ENCODE data around the gene KLK1.
"Not testable (repeated sequence)": the region's sequence is repeated elsewhere in the genome, so short reads cannot be mapped to it uniquely, and the experiment has no call there.

Gene KLK1

DNA sequence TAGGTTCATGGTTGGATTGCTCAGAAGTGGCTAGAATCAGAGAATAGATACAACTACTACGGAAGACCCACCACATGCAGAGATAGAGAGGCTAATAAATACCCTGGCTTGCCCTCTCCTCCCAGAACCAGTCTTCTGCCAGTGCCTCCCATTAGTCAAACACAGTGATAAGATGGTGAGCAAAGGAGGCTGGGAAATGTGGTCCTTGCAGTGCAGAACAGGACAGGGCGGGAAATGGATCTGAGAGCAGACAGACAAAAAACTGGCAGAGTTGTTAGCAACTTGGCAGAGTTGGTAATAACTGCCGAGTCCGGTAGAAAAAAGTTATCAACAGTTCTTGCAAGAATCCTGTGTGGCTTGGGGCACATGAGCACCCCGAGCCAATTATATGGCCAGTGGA, 8.7 kb downstream of the KLK1 start:
- no peak for DNase-seq (ENCODE audit: low read depth)

DNA sequence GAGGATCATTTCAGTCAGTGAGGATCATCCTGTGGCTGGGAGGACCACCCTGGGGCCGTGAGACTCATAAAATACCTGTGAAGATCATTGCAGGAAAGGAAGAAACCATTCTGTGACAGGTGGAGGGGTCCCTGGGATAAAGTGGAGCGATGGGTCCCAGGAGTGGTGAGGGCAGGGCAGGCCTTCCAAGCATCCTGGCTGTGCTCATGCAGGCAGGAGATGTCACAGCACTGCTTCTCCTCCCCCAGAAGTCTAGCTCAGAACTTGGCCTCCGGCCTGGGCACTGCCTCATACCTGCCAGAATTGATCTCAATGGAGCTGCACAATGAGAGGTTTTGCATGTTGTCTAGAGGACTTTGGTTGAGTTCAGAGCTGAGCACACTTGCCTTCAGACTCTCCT, 11.1 kb downstream of the KLK1 start:
- no peak for DNase-seq (ENCODE audit: low read depth)

DNA sequence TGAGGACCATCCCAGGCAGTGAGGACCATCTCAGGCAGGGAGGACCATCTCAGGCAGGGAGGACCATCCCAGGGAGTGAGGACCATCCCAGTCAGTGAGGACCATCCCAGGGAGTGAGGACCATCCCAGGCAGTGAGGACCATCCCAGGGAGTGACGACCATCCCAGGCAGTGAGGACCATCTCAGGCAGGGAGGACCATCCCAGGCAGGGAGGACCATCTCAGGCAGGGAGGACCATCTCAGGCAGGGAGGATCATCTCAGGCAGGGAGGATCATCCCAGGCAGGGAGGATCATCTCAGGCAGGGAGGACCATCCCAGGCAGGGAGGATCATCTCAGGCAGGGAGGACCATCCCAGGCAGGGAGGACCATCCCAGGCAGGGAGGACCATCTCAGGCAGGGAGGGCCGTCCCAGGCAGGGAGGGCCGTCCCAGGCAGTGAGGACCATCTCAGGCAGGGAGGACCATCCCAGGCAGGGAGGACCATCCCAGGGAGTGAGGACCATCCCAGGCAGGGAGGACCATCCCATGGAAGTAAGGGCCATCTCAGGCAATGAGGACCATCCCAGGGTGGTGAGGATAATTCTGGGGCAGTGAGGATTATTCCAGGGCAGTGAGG, 11.9 kb downstream of the KLK1 start:
- not testable (repeated sequence) for DNase-seq (ENCODE audit: low read depth)

DNA sequence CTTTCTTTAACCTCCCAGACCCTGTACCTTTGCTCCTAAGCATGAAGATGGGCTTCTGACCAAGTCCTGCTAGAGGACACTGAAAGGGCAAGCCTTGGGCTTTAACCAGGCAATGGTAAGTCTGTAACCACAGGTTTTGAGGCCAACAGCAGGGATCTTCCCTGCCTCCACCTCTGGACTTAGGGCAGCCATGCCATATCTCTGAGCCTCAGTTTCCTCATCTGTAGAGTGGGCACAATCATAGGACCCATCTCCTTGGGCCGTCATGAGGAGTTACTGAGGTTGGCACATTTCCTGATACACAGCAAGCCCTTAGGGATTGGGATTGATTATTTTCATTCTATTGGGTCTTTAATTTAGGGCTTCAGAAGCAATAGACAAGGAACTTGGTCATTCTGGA, 14.7 kb downstream of the KLK1 start:
- DNase-seq (ENCODE audit: low read depth): no peak

DNA sequence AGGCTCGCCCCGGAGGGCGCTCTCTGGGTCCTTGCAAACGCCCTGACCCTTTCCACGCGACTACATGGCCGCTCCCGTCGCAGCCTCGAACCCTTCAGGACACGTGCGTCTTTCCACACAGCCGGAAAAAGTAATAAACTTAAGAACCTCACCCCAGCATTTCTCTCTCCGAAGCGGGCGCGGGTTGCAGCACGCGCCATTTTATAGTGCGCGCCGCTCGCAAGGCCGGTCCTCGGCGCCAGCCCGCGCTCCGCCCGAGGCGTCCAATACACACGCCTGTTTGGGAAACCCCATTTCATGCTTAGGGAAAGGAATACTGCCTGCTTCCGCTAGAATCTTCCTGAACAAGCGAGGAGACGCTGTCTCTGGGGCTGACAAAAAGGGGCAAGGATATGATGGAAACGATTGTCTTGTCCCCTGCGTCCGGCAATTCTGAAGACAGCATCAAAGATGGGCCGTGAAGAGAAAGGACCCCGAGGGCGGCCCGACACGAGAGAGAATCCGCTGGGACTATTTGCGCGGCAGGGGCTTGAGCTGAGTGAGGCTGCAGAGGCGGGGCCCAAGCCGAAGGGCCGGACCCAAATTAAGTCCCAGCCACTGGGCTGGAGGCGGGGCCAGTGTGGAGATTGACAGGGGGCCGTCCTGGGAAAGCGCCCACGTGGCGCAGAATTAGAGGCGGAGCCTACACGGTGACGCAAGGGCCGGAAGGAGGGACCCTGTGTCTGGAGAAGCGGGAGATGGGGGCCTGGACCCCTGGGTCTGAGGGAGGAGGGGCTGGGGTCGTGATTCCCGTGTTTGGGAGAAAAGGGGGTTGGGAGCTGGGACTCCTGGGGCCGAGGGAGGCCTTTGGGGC, 18.9 kb downstream of the KLK1 start:
- peak; percentile 98 for DNase-seq (ENCODE audit: low read depth)

DNA sequence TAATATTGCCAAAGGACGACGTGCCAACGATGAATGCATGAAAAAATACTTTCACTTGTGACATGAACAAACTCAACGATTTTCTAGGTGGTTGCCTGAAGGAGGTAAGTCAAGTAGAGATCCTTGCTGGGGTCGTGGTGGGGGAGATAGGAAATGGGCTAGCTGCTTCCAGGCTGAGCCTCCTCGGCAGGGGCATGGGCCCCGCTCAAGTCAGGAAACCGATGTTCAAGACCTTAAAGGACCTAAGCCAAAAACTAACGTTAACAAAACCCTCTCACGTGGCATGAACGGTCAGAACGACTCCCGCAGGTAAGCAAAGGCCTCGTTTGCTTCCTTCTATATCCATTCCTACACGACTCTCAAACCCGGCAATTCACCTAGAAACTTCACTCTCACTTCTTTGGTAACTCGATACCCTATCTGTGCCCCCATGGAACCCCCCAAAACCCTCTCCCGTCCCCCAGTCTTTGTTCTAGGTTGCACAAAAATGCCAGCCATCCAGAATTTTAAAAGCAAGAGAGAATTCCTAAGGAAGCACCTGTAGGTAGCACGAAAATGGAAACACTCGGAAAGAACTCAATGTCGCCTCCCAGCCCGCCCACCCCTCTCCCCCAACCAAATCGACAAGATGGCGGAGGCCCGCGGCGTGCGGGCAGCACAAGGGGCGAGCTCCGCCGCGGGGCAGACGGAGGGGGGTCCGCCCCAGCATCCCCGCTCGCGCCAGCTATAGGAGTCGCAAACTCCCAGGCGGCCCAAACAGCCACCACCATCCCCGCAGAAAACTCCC, 19.8 kb downstream of the KLK1 start:
- no peak for DNase-seq (ENCODE audit: low read depth)

DNA sequence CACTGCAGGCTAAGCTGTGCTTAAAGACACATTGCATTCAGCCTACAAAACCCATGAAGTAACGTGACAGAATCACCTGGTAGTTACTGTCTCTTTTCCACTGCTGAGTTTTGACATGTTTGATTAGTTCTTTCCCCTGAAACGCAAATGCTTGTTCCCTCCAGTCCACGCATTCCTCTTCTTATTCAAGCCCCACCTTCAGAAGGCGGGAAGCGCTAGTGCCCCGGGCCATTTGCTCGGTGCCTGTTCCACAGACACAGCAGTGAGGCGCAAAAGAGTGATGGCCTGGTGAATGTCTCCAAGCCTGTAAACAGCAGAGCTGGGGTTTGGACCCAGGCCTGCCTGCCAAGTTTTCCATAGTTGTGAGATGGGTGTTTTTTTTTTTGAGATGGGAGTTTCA, 22.5 kb downstream of the KLK1 start:
- no peak for DNase-seq (ENCODE audit: low read depth)

DNA sequence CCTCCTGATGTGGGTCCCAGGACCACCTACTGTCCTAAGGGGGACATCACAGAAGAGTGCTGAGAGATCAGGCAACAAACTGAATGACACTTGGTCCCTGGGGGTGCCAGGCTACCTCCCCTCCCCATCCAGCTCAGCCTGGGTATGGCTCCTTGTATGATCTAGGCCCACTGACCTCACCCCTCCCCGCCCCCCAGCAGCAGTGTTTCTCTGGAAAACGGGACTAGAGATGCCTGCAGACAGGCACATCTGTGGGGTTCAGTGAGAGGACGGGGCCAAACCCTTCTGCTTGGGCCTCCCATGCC, 24.1 kb downstream of the KLK1 start:
- no peak for DNase-seq (ENCODE audit: low read depth)

DNA sequence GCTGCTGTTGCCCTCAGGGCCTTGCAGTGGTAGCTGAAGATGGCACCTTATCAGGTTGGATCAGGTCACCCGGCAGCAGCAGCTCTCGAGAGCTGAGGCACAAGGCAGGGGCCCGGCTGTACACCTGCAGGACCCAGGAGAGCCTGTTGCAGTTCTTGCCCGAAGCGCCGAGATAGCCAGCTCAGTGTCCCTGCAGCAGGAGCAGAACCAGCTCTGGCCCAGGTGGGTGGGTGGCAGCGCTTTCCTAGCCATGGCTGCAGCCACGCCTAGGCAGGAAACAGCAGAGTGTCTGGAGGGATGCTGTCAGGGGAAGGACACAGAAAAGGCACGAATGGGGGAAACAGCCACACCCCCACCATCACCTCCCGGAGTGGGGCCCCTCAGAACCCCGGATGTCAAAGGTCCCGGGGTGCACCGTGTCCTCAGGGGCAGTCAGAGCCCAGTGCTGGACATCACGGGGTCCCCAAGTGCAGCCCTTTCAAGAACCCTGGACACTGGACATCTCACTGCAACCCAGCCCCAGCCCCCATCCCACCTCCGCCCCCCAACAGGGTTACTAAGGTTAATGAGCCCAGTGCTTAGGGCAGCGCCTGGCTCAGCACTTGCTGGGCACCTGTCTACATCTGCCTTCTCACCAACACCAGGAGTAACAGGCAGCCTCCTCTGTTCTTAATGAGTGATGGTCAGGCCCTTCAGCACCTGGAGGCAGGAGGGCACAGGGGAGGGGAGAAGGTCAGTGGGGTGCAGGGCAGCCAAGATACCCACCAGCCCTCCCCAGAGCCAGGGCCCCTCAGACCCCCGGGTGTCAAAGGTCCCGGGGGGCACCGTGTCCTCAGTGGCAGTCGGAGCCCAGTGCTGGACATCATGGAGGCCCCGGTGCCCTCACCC, 24.7 kb downstream of the KLK1 start:
- no peak for DNase-seq (ENCODE audit: low read depth)

DNA sequence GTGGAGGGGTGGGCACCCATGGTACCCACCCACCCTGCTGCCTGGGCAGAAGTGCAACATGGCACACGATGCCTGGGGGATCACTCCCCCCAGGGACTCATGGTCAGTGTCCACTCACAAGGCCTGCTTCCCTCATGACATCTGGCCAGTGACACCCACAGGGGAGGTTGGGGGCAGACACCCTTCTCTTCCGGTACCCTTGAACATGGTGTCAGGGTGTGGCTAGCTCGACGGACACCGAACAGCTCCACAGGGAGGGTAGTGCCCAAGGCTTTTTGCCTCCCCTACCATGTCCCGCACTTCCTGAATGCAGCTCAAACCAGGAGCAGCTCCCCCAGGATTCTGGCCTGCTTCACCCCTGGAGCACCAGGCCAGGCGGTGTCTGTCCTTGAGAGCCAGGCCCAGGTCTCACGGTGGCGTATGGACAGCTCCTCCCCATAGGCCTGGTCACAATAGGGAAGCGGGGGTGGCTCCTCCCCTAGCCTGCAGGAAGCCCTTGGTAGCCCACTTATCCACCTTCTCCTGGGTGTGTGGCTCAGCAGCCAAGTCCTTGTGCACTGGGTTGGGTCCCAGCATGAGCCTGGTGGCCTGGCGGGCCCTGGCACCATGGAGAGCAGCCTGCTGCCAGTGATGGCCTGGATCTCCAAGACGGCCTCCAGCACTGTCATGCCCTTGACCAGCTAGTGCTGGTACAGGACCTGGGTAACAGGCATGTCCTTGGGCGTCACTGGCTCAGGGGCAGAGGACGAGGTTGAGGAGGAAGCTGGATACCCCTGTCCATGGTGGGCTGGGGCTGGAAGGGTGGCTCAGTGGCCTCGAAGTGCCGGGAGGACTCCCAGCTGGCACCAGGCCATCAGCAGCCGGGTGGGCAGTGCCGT, 25.6 kb downstream of the KLK1 start:
- no peak for DNase-seq (ENCODE audit: low read depth)

DNA sequence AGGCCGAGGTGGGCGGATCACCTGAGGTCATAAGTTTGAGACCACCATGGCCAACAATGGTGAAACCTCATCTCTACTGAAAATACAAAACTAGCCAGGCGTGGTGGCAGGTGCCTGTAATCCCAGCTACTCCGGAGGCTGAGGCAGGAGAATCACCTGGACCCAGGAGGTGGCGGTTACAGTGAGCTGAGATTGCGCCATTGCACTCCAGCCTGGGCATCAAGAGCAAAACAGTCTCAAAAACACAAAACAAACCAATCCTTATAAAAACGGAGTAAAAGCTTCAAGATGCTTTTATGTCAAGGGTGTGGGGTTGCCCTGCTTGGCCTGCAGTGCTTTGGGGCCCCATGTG, 26.2 kb downstream of the KLK1 start:
- DNase-seq (ENCODE audit: low read depth): no peak

DNA sequence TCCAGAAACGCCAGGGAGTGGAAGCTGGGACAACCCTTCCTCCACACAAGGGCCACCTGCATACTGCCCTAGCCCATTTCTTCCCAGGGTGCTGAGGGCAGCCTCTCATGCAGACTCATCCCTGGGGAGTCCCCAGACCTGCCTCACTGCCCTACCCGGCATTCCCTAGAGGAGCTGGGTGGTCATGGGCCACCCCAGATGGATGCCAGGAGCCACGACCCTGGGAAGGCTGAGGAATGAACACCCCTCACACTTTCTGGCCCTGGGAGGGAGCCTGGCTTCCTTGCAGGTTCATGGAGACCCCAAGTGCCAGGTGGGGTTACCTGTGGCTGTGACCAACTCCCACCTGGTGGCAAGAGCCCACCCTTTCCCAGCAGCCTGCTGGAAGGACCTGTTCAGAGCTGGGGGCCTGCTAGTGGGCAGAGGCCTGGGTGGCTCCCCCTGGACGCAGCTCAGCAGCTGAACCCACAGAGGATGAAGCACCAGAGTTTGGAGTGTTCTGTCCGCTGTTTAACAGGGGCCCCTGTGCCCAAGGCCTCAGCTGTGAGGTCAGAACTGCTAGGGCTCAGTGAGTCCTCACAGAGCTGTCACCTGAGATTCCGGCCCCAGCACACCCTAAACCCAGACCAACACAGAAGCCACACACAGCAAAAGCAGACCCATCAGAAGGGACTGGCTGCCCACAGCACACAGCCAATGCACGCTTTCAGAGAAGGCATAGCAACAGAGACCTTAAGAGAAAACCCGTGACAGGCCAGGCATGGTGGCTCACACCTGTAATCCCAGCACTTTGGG, 26.8 kb downstream of the KLK1 start:
- DNase-seq (ENCODE audit: low read depth): no peak

DNA sequence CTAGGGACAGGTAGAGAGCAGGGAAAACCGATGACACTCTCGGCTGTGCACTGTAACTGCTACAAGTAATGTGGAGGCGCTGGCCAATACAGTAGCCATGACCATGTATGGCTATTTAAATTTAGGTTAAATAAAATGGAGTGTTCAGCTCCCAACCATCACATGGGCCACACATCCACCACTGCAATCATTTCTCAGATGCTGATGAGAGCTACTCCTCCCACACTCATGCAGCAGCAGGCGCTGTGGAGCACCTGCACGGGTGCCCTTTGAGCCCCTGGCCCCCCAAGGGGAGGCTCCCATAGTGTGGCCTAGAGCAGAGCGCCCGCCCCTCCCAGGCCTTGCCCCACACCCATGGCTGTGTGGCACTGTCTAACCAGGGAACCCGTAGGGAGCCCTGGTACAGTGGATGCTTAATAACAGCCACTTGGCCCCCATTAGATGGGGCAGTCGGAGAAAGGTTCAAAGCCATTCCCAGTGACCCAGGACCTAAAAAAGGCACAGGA, 27.4 kb downstream of the KLK1 start:
- DNase-seq (ENCODE audit: low read depth): no peak

DNA sequence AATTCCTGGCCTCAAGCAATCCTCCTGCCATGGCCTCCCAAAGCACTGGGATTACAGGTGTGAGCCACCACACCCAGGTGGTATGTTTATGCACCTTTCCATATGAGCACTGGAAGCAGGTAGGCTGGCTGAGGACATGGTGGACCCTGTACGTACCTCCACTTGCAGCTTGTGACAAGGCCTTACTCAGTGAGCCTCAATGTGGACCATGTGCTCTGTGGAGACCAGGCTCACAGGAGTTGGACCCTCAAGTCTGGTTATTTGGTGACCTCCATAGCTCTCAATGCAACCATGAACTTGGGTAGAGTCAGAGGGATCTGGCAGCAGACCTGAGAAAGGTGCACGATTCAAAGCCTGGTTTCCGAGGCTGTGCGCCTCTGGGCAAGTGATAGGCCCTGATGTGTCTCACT, 27.9 kb downstream of the KLK1 start:
- DNase-seq (ENCODE audit: low read depth): no peak

DNA sequence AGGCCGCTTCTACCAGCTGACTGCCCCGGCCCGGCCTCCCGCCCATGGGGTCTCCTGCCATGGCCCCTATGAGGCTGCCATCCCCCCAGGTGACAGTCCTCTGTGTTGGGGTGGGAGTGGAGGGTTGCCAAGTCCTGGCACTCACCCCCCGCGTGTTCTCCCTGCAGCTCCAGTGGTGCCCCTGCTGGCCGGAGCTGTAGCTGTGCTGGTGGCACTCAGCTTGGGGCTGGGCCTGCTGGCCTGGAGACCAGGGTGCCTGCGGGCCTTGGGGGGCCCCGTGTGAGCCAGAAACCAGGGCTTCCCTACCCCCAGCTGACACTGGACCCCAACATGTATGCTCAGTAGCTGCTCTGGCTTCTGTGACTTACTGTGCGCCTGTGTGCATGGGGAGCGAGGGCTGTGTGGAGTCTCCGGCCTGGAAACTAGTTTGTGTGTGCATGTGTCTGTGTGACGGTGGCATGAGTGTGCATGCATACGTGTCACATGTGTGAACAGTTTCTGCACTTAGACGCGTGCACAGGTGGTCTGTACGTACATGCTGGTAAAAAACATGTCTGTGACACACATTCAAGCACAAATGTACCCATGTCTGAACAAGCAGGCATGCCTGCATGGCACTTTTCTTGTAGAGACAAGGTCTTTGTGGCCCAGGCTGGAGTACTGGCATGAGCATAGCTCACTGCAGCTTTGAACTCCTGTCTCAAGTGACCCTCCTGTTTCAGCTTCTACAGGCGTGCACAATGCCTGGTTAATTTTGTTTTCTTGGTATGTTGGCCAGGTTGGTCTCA, 28.5 kb downstream of the KLK1 start:
- DNase-seq (ENCODE audit: low read depth): no peak

DNA sequence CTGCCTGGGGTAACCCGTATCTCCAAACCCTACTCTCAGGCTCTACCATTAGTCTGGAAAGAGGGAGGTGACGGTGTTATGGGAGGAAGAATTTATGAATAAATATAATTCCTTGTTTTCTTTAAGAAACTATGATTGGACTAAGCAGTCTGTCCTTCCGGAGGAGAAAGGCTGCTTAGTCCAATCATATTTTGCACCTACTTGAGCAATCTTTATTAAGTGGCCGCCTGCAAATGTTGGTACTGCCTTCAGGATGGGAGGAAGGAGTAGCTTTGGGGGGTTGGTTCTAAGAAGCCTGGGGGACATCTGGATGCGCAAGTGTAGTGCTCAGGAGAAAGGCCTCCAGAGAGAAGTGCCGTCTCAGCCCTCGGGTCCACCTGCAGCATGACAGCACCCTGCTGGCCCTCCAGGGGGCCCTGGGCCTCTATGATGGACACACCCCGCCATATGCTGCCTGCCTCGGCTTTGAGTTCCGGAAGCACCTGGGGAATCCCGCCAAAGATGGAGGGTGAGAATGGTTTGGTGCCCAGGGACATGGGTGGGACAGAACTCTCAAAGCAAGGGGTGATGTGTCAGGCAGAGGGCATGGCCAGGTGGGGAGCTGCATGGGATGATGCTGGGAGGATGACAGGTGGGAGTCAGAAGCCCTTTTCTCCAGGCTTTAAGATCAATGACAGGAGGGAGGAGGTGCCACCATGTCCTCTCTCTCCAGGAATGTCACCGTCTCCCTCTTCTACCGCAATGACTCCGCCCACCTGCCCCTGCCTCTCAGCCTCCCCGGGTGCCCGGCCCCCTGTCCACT, 29.3 kb downstream of the KLK1 start:
- no peak for DNase-seq (ENCODE audit: low read depth)

DNA sequence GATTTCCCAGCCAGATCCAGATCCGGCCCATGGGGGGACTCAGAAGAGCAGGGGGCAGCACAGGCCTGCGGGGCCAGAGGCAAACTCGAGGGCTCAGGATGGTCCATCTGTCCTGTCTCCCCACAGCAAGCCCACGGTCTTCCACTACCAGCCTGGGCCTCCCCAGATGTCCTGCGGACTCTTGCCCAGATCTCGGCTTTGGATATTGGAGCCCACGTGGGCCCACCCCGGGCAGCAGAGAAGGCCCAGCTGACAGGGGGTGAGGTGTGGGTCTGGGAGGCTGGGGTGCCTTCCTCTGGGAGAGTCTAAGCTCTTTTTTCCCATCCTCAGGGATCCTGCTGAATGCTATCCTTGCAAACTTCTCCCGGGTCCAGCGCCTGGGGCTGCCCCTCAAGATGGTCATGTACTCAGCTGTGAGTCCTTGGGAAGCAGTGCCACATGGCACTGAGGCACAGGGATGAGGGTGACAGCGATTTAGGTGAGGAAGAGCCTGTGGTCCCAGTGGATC, 30.0 kb downstream of the KLK1 start:
- no peak for DNase-seq (ENCODE audit: low read depth)

All from HS-27A (cell line).